Activated naive CD4-positive, alpha-beta T cell treated with anti-CD3 and anti-CD28 coated beads, Interleukin-2, amount 50 U/mL, for 24 hours (primary cell): ENCODE results near the gene PLPP7.
"Not testable (repeated sequence)": the region's sequence is repeated elsewhere in the genome, so short reads cannot be mapped to it uniquely, and the experiment has no call there.

ENCODE experiments used
- H3K27ac Mint-ChIP-seq: one replicate; pipeline ENCODE4 v1.8.0; 2021; ENCODE audit warnings: mild to moderate bottlenecking, mixed read lengths
- H3K27me3 Mint-ChIP-seq: one replicate; pipeline ENCODE4 v1.8.0; 2021; ENCODE audit warnings: mixed read lengths
- H3K36me3 Mint-ChIP-seq: one replicate; pipeline ENCODE4 v1.8.0; 2021; ENCODE audit warnings: mixed read lengths
- H3K4me1 Mint-ChIP-seq: one replicate; pipeline ENCODE4 v1.8.0; 2021; ENCODE audit warnings: mixed read lengths
- H3K4me3 Mint-ChIP-seq: one replicate; pipeline ENCODE4 v1.8.0; 2021; ENCODE audit warnings: mild to moderate bottlenecking, mixed read lengths
- H3K9me3 Mint-ChIP-seq: one replicate; pipeline ENCODE4 v1.8.0; 2021; ENCODE audit warnings: mixed read lengths

Gene PLPP7

GRCh38 chr9:131260751-131261452 is 28.6 kb upstream of the PLPP7 start:
- Mint-ChIP-seq H3K4me1 (peaks cover 65% of the 10 kb centered on the region), H3K4me3 (no peak overlapping the region)

DNA sequence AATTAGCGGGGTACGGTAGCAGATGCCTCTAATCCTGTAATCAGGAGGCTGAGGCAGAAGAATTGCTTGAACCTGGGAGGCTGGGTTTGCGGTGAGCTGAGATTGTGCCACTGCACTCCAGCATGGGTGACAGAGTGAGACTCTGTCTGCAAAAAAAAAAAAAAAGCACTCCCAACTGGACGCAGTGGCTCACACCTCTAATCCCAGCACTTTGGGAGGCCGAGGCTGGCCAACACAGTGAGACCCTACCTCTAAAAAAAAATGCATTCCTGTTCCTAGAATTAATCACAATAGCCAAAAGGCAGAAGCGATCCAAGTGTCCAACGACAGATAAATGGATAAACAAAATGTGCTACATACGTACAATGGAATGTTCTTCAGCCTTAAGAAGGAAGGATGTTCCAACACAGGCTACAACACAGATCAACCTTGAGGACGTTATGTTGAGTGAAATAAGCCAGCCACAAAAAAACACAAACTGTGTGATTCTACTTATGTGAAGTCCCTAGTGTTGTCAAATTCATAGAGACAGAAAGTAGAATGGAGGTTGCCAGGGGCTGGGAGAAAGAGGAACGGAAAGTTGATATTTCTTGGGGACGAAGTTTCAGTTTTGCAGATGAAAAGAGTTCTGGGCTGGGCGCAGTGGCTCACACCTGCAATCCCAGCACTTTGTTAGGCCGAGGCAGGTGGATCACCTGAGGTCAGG is 27.0 kb upstream of the PLPP7 start:
- H3K36me3 Mint-ChIP-seq: peaks cover 5% of the 10 kb centered on the region
- H3K9me3 Mint-ChIP-seq: no peaks in the 10 kb centered on the region
- peak overlapping the region; percentile 95 for H3K27ac Mint-ChIP-seq
- peak overlapping the region; percentile 66 for H3K4me3 Mint-ChIP-seq
- H3K27me3 Mint-ChIP-seq: no peaks in the 10 kb centered on the region
- H3K4me1 Mint-ChIP-seq: peaks cover 72% of the 10 kb centered on the region

More at GRCh38 chr9:131260751-131261452, 28.6 kb upstream of the PLPP7 start:
- Mint-ChIP-seq H3K9me3 (no peaks in the 10 kb centered on the region), H3K27ac (peak overlapping the region; percentile 35), H3K36me3 (peaks cover 5% of the 10 kb centered on the region), H3K27me3 (no peaks in the 10 kb centered on the region)

DNA sequence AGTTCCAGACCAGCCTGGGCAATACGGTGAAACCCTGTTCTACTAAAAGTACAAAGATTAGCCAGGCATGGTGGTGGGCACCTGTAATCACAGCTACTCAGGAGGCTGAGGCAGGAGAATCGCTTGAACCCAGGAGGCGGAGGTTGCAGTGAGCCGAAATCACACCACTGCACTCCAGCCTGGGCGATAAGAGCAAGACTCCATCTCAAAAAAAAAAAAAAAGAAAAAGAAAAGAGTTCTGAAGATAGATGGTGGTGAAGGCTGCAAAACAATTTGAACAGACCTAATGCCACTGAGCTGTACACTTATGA is 26.5 kb upstream of the PLPP7 start:
- not testable (repeated sequence) for H3K36me3 Mint-ChIP-seq

DNA sequence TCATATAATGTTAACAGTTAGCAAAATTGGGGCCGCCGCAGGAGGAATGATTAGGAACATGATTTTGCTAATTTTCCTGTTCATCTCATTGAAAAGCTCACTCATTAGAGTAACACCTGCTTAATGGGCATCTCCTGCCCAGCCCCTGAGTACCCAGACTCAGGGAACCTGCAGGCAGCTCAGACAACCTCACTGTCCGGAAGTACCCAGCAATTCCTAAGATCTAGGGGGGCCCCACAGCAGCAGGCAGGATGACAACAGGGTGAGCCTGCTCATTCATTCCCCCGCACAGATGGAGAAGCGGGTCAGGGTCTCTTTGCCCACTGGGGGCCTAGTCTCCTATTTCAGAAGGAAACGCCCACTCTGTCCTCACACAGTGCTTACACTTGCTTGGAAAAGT is 25.8 kb upstream of the PLPP7 start:
- no peaks in the 10 kb centered on the region for H3K9me3 Mint-ChIP-seq
- peak overlapping the region; percentile 75 for H3K4me3 Mint-ChIP-seq
- no peaks in the 10 kb centered on the region for H3K27me3 Mint-ChIP-seq
- H3K4me1 Mint-ChIP-seq: peaks cover 72% of the 10 kb centered on the region
- H3K27ac Mint-ChIP-seq: peak overlapping the region; percentile 95
- H3K36me3 Mint-ChIP-seq: peaks cover 5% of the 10 kb centered on the region

More for the DNA sequence above, 26.5 kb upstream of the PLPP7 start:
- not testable (repeated sequence) for H3K9me3 Mint-ChIP-seq, H3K27me3 Mint-ChIP-seq
- Mint-ChIP-seq H3K4me1 (peaks cover 70% of the 10 kb centered on the region), H3K27ac (peak overlapping the region; percentile 95), H3K4me3 (peak overlapping the region; percentile 66)

DNA sequence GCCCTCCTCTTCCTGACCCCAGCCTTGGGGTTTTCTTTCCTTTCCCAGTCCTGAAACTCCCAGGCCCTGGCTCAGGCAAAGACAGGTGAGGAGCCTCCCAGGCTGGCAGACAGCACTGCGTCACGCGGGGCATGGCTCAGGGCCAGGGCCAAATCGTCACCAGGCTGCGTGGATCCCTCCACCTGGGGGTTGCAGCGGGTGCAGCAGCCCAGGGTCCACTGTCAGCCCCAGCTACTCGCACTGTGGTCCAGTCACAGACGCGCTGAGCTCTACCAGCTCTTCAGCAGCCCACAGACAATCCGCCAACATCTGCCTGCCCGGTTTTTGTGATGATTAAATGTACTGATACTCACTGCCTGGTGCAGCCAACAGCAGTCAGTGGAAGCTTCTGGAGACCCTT is 25.3 kb upstream of the PLPP7 start:
- H3K27me3 Mint-ChIP-seq: no peaks in the 10 kb centered on the region
- peak overlapping the region; percentile 75 for H3K4me3 Mint-ChIP-seq
- no peaks in the 10 kb centered on the region for H3K9me3 Mint-ChIP-seq
- H3K27ac Mint-ChIP-seq: peak overlapping the region; percentile 95
- H3K4me1 Mint-ChIP-seq: peaks cover 76% of the 10 kb centered on the region
- peaks cover 5% of the 10 kb centered on the region for H3K36me3 Mint-ChIP-seq

DNA sequence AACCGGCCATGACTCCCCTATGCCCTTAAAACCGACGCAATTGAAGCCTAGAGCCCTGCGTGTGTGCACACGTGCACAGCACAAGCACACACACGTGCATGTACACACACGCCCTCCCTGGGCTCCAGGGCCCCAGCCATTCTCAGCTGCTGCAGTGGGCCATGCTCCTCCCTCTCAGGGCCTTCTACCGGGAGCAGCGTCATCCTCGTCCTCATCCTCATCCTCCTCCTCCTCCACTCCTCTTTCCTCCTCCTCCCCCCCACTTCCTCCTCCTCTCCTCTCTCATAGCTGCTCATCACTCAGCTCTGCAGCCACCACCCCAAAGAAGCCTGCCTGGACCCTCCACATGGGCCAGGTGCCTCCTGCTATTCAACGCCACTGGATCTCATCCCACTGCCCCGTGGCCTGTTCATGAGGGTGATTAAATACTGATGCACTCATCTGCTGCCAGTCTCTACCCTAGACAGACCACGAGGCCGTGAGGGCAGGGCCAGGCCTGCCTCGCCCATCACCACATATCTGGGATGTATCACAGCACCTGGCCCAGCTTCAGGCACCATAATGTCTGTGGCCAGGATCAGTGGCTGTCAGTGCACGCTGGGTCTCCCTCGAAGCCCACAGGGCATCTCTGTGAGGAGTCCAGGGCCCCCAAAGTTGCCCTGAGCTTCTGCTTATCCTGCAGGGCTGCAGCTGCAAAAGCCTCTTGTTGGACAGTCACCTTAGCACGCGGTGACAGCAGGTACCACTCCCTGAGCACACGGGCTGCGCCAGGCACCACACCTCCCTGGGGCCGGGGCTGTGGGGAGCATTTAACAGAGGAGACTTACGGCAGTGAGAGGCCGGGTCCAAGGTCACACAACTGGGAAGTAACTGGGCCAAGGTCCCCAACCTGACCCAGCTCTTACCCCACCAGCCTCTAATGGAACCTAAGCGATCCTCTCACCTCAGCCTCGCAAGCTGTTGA is 23.0 kb upstream of the PLPP7 start:
- no peaks in the 10 kb centered on the region for H3K27me3 Mint-ChIP-seq
- H3K9me3 Mint-ChIP-seq: no peaks in the 10 kb centered on the region
- peaks cover 5% of the 10 kb centered on the region for H3K36me3 Mint-ChIP-seq
- H3K27ac Mint-ChIP-seq: peak overlapping the region; percentile 95
- peaks cover 78% of the 10 kb centered on the region for H3K4me1 Mint-ChIP-seq
- H3K4me3 Mint-ChIP-seq: peak overlapping the region; percentile 76

- Mint-ChIP-seq H3K9me3 (no peaks in the 10 kb centered on the region), H3K27me3 (no peaks in the 10 kb centered on the region), H3K27ac (peak overlapping the region; percentile 92), H3K4me1 (peaks cover 63% of the 10 kb centered on the region), H3K4me3 (peak overlapping the region; percentile 100), H3K36me3 (no peaks in the 10 kb centered on the region)
Observed at GRCh38 chr9:131270171-131271015, 19.1 kb upstream of the PLPP7 start.

DNA sequence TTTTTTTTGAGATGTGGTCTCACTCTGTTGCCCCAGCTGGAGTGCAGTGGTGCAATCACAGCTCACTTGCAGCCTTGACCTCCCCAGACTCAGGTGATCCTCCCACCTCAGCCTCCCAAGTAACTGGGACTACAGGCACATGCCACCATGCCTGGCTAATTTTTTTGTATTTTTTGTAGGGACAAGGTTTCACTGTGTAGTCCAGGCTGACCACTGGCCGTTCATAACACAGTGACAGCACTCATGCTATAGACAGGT is 18.6 kb upstream of the PLPP7 start:
- Mint-ChIP-seq H3K4me3 (peak overlapping the region; percentile 100), H3K27ac (peak overlapping the region; percentile 92), H3K4me1 (peaks cover 60% of the 10 kb centered on the region)
- not testable (repeated sequence) for H3K36me3 Mint-ChIP-seq, H3K9me3 Mint-ChIP-seq, H3K27me3 Mint-ChIP-seq

DNA sequence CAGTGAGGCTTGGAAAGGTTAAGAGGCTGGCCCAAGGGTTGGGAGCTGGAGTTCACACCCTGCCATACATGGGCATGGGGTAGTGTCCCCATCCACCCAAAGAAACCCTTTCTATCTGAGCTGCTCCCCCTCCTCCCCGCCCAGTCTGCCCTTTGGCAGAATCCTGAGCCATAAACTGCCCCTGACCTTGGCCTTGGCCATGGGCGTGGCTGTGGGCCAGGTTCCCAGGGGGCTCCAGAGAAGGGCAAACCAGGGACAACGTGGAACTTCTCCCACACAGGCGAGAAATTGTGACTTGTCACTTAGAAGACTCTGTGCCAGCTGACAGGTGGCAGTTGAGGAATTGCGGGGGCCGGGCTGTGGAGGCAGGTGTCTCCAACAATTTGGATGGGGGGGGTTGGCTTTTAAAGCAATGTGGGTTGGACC is 18.0 kb upstream of the PLPP7 start:
- Mint-ChIP-seq H3K4me3 (peak overlapping the region; percentile 100), H3K27me3 (no peaks in the 10 kb centered on the region), H3K36me3 (no peaks in the 10 kb centered on the region), H3K27ac (peak overlapping the region; percentile 92), H3K4me1 (peaks cover 54% of the 10 kb centered on the region), H3K9me3 (no peaks in the 10 kb centered on the region)

GRCh38 chr9:131272212-131272611 is 17.3 kb upstream of the PLPP7 start:
- Mint-ChIP-seq H3K27ac (peak overlapping the region; percentile 92), H3K4me3 (peak overlapping the region; percentile 100)

DNA sequence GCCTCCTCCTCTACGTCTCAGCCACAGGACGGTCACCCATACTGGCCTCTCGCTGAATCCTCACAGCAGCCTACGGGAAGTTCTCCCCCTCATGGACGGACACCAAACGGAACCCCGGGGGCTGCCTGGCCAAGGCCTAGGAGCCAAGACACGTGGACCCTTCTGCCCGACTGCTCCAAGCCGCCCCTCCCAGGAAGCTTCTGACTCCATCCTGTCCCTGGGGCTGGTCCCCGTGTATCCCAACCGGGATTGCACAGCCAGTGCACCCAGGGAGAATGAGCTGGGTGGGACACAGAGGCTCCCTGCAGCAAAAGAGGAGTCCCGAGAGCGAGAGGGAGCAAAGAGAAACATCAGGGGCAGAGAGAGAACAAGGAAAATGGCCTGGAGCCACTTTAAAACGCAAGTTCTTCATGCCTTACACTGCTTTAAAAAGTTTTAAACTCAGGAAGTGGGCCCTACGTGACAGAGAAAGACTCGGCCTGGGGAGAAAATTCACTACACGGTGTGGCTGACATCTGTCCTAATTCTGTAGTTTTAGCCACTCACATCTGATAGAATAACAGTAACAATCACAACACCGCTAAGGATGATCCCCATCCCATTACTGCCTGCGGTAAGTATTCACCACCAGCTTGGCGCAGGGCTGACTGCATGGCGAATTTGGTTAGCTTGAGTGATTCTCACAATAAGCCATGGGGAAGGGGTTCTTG is 16.2 kb upstream of the PLPP7 start:
- H3K36me3 Mint-ChIP-seq: no peaks in the 10 kb centered on the region
- H3K4me1 Mint-ChIP-seq: peaks cover 42% of the 10 kb centered on the region
- H3K4me3 Mint-ChIP-seq: peak overlapping the region; percentile 100
- H3K9me3 Mint-ChIP-seq: no peaks in the 10 kb centered on the region
- no peaks in the 10 kb centered on the region for H3K27me3 Mint-ChIP-seq
- H3K27ac Mint-ChIP-seq: peak overlapping the region; percentile 99

More at GRCh38 chr9:131272212-131272611, 17.3 kb upstream of the PLPP7 start:
- Mint-ChIP-seq H3K9me3 (no peaks in the 10 kb centered on the region), H3K27me3 (no peaks in the 10 kb centered on the region), H3K4me1 (peaks cover 48% of the 10 kb centered on the region), H3K36me3 (no peaks in the 10 kb centered on the region)

DNA sequence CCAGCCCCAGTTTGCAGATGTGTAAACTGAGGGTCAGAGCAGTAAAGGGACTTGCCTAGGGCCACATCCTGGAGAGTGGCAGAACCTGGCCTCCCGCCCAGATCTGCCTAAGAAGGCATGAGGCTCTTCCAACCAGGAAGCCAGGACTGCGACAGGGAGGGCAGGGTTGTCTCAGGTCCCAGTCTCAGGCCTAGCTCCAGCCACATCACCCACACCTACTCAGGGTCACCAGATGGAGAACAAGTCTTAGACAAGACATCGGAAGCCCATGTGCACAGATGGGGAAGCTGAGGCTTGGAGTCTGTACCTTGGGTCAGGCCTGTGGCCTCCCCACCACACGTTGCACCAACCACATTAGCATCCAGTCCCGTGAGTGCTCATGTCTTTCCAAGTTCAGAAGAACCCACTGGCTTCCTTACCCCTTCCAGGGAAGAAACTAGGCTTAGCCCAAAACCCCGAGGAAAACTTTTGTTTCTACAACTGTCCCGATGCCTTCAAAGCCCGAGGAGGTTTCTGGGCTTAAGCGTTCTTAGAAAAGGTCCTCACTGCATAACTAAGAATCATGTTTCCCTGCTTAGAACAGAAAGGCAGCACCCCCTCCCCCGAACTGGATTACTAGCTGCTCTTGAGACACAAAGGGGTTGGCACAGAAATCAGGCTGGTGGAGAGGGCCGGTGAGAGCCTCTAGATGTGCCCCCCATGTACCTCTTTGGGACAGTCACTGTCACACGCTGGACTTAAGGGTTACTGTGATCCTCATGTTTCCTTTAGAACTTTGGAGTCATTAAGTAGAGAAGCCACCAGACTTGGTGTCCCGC is 15.5 kb upstream of the PLPP7 start:
- H3K4me1 Mint-ChIP-seq: peaks cover 45% of the 10 kb centered on the region
- H3K27me3 Mint-ChIP-seq: no peaks in the 10 kb centered on the region
- peak overlapping the region; percentile 100 for H3K4me3 Mint-ChIP-seq
- no peaks in the 10 kb centered on the region for H3K9me3 Mint-ChIP-seq
- no peaks in the 10 kb centered on the region for H3K36me3 Mint-ChIP-seq
- H3K27ac Mint-ChIP-seq: peak overlapping the region; percentile 99

DNA sequence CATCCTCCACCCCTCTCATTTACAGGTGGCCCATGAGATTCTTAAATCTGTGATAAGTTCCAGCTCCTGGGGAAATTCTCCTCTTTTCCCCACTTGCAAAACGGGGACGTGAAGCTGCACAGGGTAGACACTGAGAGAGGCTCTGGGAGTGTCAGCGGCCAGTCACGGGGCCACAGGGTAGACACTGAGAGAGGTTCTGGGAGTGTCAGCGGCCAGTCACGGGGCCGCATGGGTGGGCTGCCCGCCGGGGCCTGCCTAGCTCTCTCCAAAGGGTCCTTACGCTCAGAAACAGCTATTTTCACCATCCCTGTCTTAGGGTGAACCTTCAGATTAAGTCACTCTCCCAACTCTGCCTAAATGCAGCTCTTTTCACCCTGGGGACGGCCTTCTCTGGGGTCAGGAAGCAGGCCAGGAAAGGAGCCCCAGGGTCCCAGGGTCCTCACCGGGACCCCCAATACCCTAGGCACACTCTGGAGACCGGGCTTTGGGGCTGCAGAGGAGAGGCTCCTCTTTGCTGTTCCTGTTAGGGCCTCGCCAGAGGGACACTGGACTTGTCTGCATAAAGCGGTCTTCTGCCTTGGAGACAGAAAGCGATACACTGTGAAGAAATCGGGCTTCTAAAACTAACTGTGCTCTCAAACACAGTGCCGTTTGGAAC is 14.7 kb upstream of the PLPP7 start:
- peaks cover 42% of the 10 kb centered on the region for H3K4me1 Mint-ChIP-seq
- peak overlapping the region; percentile 100 for H3K4me3 Mint-ChIP-seq
- no peaks in the 10 kb centered on the region for H3K9me3 Mint-ChIP-seq
- H3K36me3 Mint-ChIP-seq: no peaks in the 10 kb centered on the region
- H3K27ac Mint-ChIP-seq: peak overlapping the region; percentile 99
- no peaks in the 10 kb centered on the region for H3K27me3 Mint-ChIP-seq
